ENCODE measurements around the gene NGB.

DNA sequence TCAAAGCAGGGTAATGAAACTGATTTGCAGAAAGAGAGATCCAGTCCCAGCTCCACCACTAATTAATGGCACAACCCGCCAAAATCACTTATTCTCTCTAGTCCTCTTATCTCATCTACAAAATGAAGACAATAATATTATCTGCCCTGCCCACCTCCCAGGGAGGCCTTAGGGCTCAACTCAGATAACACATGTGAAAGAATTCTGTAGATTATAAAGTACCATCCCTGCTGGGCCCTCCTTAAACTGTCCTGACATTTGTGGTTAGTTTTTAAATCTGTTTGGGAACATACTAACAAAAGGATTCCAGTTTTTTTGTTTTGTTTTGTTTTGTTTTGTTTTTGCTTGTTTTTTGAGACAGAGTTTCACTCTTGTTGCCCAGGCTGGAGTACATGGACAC lies 42.4 kb upstream of the NGB start:
- TF ChIP-seq, protein P1, sequence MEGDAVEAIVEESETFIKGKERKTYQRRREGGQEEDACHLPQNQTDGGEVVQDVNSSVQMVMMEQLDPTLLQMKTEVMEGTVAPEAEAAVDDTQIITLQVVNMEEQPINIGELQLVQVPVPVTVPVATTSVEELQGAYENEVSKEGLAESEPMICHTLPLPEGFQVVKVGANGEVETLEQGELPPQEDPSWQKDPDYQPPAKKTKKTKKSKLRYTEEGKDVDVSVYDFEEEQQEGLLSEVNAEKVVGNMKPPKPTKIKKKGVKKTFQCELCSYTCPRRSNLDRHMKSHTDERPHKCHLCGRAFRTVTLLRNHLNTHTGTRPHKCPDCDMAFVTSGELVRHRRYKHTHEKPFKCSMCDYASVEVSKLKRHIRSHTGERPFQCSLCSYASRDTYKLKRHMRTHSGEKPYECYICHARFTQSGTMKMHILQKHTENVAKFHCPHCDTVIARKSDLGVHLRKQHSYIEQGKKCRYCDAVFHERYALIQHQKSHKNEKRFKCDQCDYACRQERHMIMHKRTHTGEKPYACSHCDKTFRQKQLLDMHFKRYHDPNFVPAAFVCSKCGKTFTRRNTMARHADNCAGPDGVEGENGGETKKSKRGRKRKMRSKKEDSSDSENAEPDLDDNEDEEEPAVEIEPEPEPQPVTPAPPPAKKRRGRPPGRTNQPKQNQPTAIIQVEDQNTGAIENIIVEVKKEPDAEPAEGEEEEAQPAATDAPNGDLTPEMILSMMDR (IDR thresholded peaks at IDR 0.05), result no peak
- no peak for TF ChIP-seq POLR2A (IDR thresholded peaks at IDR 0.05)
